ENCODE measurements around the gene NLRC5.

The NLRC5 gene

DNA sequence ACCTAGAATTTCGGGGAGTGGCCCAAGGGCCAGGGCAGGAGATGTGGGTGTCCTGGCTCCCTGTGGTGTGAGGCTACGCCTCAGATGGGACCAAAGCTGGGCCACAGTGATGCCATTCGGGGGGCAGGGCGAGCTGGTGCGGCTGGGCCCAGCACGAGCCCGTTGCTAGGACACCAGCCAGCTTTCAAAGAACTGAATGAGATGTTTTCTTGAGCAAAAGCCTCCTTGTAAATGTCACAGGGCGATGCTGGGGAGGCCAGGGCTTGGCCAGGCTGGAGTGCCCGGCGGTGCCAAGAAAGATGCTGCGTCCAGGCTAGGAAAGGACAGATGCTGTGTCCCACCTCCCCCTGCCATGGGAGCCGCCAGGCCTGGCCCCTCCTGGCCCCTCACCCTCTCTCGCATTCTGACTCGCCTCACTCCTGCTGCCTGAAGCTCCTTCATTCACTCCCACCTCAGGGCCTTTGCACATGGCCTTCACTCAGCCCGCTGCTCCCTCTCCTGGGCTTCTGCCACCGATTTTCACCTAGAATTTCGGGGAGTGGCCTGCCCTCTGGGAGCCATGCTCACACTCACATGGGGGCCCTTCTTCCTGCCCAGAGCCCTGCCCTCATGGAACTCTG is 142.1 kb downstream of the NLRC5 start:
- no peak for DNase-seq

GRCh38 chr16:57132470-57132869 is 143.1 kb downstream of the NLRC5 start:
- DNase-seq, result no peak

DNA sequence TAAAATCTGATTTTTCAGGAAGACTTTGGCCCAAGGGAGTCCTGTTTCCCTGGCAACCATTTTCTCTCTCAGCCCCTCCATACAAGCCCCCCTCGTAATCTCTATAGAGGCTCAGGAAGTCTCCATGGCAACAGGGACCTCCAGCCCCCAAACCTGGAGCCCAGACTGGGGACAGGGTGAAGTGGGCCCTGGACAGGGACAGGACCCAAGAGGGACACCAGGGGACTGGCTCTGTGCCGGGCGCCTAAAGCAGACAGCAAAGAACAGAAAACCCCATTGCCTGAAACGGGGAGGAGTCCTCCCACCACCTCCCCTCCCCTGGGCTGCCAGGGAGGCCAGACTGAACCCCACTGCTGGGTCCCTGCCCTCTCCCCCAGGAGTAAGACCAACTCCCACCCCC is 143.7 kb downstream of the NLRC5 start:
- no peak for DNase-seq
